Osteoblast (primary cell): Measurements from ENCODE around the gene DSE. TPM values are rescaled to one million over a fixed set of nuclear protein-coding genes. Genes with fewer than 3 reads are reported as not detected.
A peak's percentile ranks its signal among the peaks of the same experiment; 100 is the strongest.

ENCODE experiments used
- DNase-seq: peaks from one replicate; pipeline ENCODE4 v3.0.0; 2011; ENCODE audit warnings: low spot score, mixed read lengths; ENCODE audit not compliant: insufficient read length; ENCODE audit errors: missing footprints
- H2AFZ ChIP-seq: 2 replicates; pipeline ENCODE4 v1.6.0; 2011; ENCODE audit warnings: mild to moderate bottlenecking, low read length
- H3K27ac ChIP-seq: 2 replicates; pipeline ENCODE4 v1.5.1; 2011; ENCODE audit warnings: mild to moderate bottlenecking, low read depth, low read length, moderate library complexity
- H3K27me3 ChIP-seq: 2 replicates; pipeline ENCODE4 v1.6.0; 2012; ENCODE audit warnings: mild to moderate bottlenecking, control low read depth, inconsistent platforms, low read length, moderate library complexity; ENCODE audit not compliant: insufficient read depth
- H3K36me3 ChIP-seq: 2 replicates; pipeline ENCODE4 v1.5.1; 2011; ENCODE audit warnings: mild to moderate bottlenecking, low read length, control low read depth, moderate library complexity; ENCODE audit not compliant: insufficient read depth
- H3K4me1 ChIP-seq: 2 replicates; pipeline ENCODE4 v1.5.1; 2011; ENCODE audit warnings: mild to moderate bottlenecking, low read length, control low read depth, moderate library complexity; ENCODE audit not compliant: insufficient read depth
- H3K4me2 ChIP-seq: 2 replicates; pipeline ENCODE4 v1.6.0; 2011; ENCODE audit warnings: mild to moderate bottlenecking, low read length; ENCODE audit not compliant: insufficient read depth
- H3K4me3 ChIP-seq: fragments of 200-600 bp; sonication (generic); 3 replicates; pipeline ENCODE4 v1.5.1; 2012; ENCODE audit warnings: mild to moderate bottlenecking, low read length, inconsistent platforms; ENCODE audit not compliant: insufficient read depth
- H3K79me2 ChIP-seq: 2 replicates; pipeline ENCODE4 v1.6.0; 2012; ENCODE audit warnings: mild to moderate bottlenecking, low read length, control low read depth, inconsistent platforms; ENCODE audit not compliant: insufficient read depth
- H3K9me3 ChIP-seq: 2 replicates; pipeline ENCODE4 v1.5.1; 2011; ENCODE audit warnings: low read depth, low read length, control low read depth
- H4K20me1 ChIP-seq: 2 replicates; pipeline ENCODE4 v1.6.0; 2012; ENCODE audit warnings: mild to moderate bottlenecking, low read length, control low read depth; ENCODE audit not compliant: insufficient read depth
- CTCF ChIP-seq: IDR thresholded peaks from 2 replicates; pipeline ENCODE4 v1.5.1; 2011; ENCODE audit warnings: mild to moderate bottlenecking, low read depth, low read length, moderate library complexity; ENCODE audit errors: extremely low read depth
- total RNA-seq: library from RNA; depleted of rRNA; stranded (reverse); fragments of >200 nt; gene quantifications from 2 replicates; pipeline ENCODE4 v1.2.3, GENCODE V29; 2012

Gene DSE
- total RNA-seq, 1 donor, result 193 TPM

GRCh38 chr6:116365743-116366142 is 5.0 kb upstream of the DSE start:
- Histone ChIP-seq H3K36me3 (no peaks in the 10 kb centered on the region), H4K20me1 (no peaks in the 10 kb centered on the region), H2AFZ (no peak overlapping the region), H3K9me3 (no peaks in the 10 kb centered on the region), H3K4me3 (no peak overlapping the region), H3K4me1 (peaks cover 18% of the 10 kb centered on the region), H3K4me2 (no peak overlapping the region), H3K27me3 (no peaks in the 10 kb centered on the region), H3K79me2 (peaks cover 4% of the 10 kb centered on the region), H3K27ac (no peak overlapping the region)
- no peak for DNase-seq
- TF ChIP-seq CTCF, result no peak

- no peak for DNase-seq
- Histone ChIP-seq H2AFZ (no peak overlapping the region), H3K36me3 (no peaks in the 10 kb centered on the region), H3K27ac (no peak overlapping the region), H3K9me3 (no peaks in the 10 kb centered on the region), H3K4me2 (no peak overlapping the region), H3K27me3 (no peaks in the 10 kb centered on the region), H3K4me1 (peaks cover 18% of the 10 kb centered on the region), H4K20me1 (no peaks in the 10 kb centered on the region), H3K4me3 (no peak overlapping the region), H3K79me2 (peaks cover 4% of the 10 kb centered on the region)
- no peak for TF ChIP-seq CTCF
These were observed 3.9 kb upstream of the DSE start for GRCh38 chr6:116366740-116367275.

- Histone ChIP-seq H3K4me2 (peak overlapping the region; percentile 94), H3K27ac (no peak overlapping the region), H3K9me3 (no peaks in the 10 kb centered on the region), H3K4me1 (peaks cover 9% of the 10 kb centered on the region), H3K4me3 (peak overlapping the region; percentile 90), H3K79me2 (peaks cover 27% of the 10 kb centered on the region), H3K27me3 (no peaks in the 10 kb centered on the region), H2AFZ (peak overlapping the region; percentile 72), H3K36me3 (peaks cover under 1% of the 10 kb centered on the region), H4K20me1 (peaks cover 17% of the 10 kb centered on the region)
- TF ChIP-seq CTCF, result no peak
- DNase-seq, result peak; percentile 45
These were observed 1.2 kb upstream of the DSE start for GRCh38 chr6:116369540-116369939.

GRCh38 chr6:116369964-116370759 is 585 bp upstream of the DSE start:
- no peaks in the 10 kb centered on the region for H3K9me3 ChIP-seq
- H3K27me3 ChIP-seq, result no peaks in the 10 kb centered on the region
- H3K36me3 ChIP-seq, result peaks cover 4% of the 10 kb centered on the region
- peak overlapping the region; percentile 72 for H2AFZ ChIP-seq
- no peak for DNase-seq
- H3K4me1 ChIP-seq, result peaks cover 9% of the 10 kb centered on the region
- no peak for TF ChIP-seq CTCF
- H3K4me3 ChIP-seq, result peak overlapping the region; percentile 90
- peaks cover 33% of the 10 kb centered on the region for H3K79me2 ChIP-seq
- H4K20me1 ChIP-seq, result peaks cover 23% of the 10 kb centered on the region
- peak overlapping the region; percentile 65 for H3K27ac ChIP-seq
- peak overlapping the region; percentile 94 for H3K4me2 ChIP-seq
